Neural progenitor cell (in vitro differentiated cells): ENCODE results near the gene KIF25. TPM values are rescaled to one million over a fixed set of nuclear protein-coding genes. Genes with fewer than 3 reads are reported as not detected.

Experiments used
- DNase-seq: peaks from one replicate; pipeline ENCODE4 v3.0.0-alpha.2; 2016; ENCODE audit warnings: low spot score
- H2AFZ ChIP-seq: fragments of 200-600 bp; sonication (generic); replicated peaks from 2 replicates; pipeline ENCODE4 v1.6.1; 2016; ENCODE audit warnings: antibody characterized with exemption
- H3F3A ChIP-seq: fragments of 200-600 bp; sonication (generic); 2 replicates; pipeline ENCODE4 v1.6.1; 2016; ENCODE audit warnings: antibody characterized with exemption, low read depth
- H3K27ac ChIP-seq: fragments of 200-600 bp; sonication (generic); 2 replicates; pipeline ENCODE4 v1.5.1; 2016; ENCODE audit warnings: mild to moderate bottlenecking
- H3K27me3 ChIP-seq: fragments of 200-600 bp; sonication (generic); 2 replicates; pipeline ENCODE4 v1.6.1; 2016; ENCODE audit warnings: mild to moderate bottlenecking, moderate library complexity
- H3K36me3 ChIP-seq: fragments of 200-600 bp; sonication (generic); 2 replicates; pipeline ENCODE4 v1.5.1; 2016
- H3K4me1 ChIP-seq: fragments of 200-600 bp; sonication (generic); 2 replicates; pipeline ENCODE4 v1.6.1; 2016; ENCODE audit warnings: mixed run types
- H3K4me2 ChIP-seq: fragments of 200-600 bp; sonication (generic); 2 replicates; pipeline ENCODE4 v1.6.1; 2016
- H3K4me3 ChIP-seq: fragments of 200-600 bp; sonication (generic); 2 replicates; pipeline ENCODE4 v1.5.1; 2016
- H3K79me2 ChIP-seq: fragments of 200-600 bp; sonication (generic); 2 replicates; pipeline ENCODE4 v1.6.1; 2016; ENCODE audit warnings: low read depth
- H3K9ac ChIP-seq: fragments of 200-600 bp; sonication (generic); 2 replicates; pipeline ENCODE4 v1.6.1; 2016
- H3K9me3 ChIP-seq: fragments of 200-600 bp; sonication (generic); 2 replicates; pipeline ENCODE4 v1.5.1; 2016; ENCODE audit warnings: low read depth
- H4K20me1 ChIP-seq: fragments of 200-600 bp; sonication (generic); 2 replicates; pipeline ENCODE4 v1.6.1; 2016; ENCODE audit warnings: low read depth
- H3K27ac Mint-ChIP-seq: 3 replicates; pipeline ENCODE4 v1.8.0; 2021; ENCODE audit warnings: mixed read lengths
- H3K27me3 Mint-ChIP-seq: 2 replicates; pipeline ENCODE4 v1.8.0; 2022; ENCODE audit warnings: low read depth, mild to moderate bottlenecking, inconsistent platforms, moderate library complexity, mixed read lengths; ENCODE audit not compliant: insufficient read depth
- H3K36me3 Mint-ChIP-seq: 3 replicates; pipeline ENCODE4 v1.8.0; 2021; ENCODE audit warnings: mixed read lengths
- H3K4me1 Mint-ChIP-seq: 3 replicates; pipeline ENCODE4 v1.8.0; 2021; ENCODE audit warnings: mixed read lengths
- H3K4me3 Mint-ChIP-seq: 3 replicates; pipeline ENCODE4 v1.8.0; 2021; ENCODE audit warnings: mild to moderate bottlenecking, moderate library complexity, mixed read lengths
- H3K9me3 Mint-ChIP-seq: 3 replicates; pipeline ENCODE4 v1.8.0; 2020; ENCODE audit warnings: mixed read lengths
- EZH2 ChIP-seq: fragments of 200-600 bp; sonication (generic); IDR thresholded peaks from 2 replicates; pipeline ENCODE4 v1.6.1; 2017; ENCODE audit warnings: antibody characterized with exemption, mild to moderate bottlenecking, moderate library complexity
- EZH2phosphoT487 ChIP-seq: fragments of 200-600 bp; sonication (generic); IDR thresholded peaks from 2 replicates; pipeline ENCODE4 v1.6.1; 2017; ENCODE audit warnings: antibody characterized with exemption
- total RNA-seq: library from RNA; depleted of rRNA; stranded (reverse); fragments of >200 nt; gene quantifications from 2 replicates; pipeline ENCODE4 v1.2.3, GENCODE V29; 2015; ENCODE audit warnings: low replicate concordance
- TF ChIP-seq, protein P1 (sequence below): fragments of 200-600 bp; sonication (generic); IDR thresholded peaks from 2 replicates; pipeline ENCODE4 v1.5.1; 2017; ENCODE audit warnings: antibody characterized with exemption, mild to moderate bottlenecking

KIF25 gene
- total RNA-seq, 1 donor from 2014 or later, result 1.2 TPM

DNA sequence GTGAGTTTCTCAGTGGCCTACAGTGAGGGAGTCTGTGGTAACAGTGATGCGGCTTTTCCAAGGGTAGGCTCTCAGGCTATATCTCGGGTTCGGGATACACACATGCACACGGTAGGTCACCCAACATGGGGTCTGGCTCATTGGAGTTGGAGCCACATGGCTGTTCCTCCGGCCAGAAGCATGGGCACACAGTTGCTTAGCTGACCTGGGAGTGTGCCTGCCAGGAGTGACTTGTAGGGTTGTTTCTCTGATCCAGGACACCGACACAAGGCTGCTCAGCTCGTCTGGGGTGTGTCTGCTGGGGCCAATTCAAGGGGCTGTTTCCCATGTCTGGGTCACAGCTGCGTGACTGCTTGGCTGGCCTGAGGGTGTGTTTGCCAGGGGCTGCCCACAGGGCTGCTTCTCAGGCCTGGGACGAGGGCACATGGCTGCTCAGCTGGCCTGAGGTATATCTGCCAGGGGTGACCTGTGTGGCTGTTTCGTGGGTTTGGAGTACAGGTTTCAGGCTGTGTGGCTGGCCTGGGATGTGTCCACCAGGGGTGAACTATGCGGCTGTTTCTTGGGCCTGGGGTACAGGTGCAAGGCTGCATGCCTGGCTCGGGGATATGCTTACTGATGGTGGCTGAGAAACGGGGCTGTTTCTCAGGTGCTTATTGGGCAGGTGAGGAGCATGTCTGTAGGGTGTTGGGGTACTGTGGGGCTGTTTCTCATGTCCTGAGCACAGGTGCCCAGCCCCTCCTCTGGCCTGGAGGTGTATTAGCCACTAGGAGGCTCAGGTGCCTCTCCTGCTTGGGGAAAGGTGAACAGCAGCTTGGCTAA is 15.2 kb downstream of the KIF25 start:
- H3K4me3 ChIP-seq, result no peak overlapping the region
- peaks cover 5% of the 10 kb centered on the region for H3K4me1 ChIP-seq
- H3K9ac ChIP-seq, result no peak overlapping the region
- H3F3A ChIP-seq, result no peaks in the 10 kb centered on the region
- H3K79me2 ChIP-seq, result no peaks in the 10 kb centered on the region
- DNase-seq, result no peak
- H3K36me3 Mint-ChIP-seq, result no peaks in the 10 kb centered on the region
- no peaks in the 10 kb centered on the region for H3K27me3 ChIP-seq
- H3K27me3 Mint-ChIP-seq, result peaks cover 2% of the 10 kb centered on the region
- no peak overlapping the region for H3K27ac ChIP-seq
- H4K20me1 ChIP-seq, result no peaks in the 10 kb centered on the region
- H2AFZ ChIP-seq, result no peak overlapping the region
- no peak overlapping the region for H3K4me2 ChIP-seq
- no peak overlapping the region for H3K27ac Mint-ChIP-seq
- H3K9me3 Mint-ChIP-seq, result peaks cover 40% of the 10 kb centered on the region
- no peak for TF ChIP-seq EZH2phosphoT487
- no peak for TF ChIP-seq EZH2
- TF ChIP-seq, protein P1, sequence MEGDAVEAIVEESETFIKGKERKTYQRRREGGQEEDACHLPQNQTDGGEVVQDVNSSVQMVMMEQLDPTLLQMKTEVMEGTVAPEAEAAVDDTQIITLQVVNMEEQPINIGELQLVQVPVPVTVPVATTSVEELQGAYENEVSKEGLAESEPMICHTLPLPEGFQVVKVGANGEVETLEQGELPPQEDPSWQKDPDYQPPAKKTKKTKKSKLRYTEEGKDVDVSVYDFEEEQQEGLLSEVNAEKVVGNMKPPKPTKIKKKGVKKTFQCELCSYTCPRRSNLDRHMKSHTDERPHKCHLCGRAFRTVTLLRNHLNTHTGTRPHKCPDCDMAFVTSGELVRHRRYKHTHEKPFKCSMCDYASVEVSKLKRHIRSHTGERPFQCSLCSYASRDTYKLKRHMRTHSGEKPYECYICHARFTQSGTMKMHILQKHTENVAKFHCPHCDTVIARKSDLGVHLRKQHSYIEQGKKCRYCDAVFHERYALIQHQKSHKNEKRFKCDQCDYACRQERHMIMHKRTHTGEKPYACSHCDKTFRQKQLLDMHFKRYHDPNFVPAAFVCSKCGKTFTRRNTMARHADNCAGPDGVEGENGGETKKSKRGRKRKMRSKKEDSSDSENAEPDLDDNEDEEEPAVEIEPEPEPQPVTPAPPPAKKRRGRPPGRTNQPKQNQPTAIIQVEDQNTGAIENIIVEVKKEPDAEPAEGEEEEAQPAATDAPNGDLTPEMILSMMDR, result no peak
- H3K36me3 ChIP-seq, result no peaks in the 10 kb centered on the region
- peaks cover 19% of the 10 kb centered on the region for H3K9me3 ChIP-seq
- peaks cover 3% of the 10 kb centered on the region for H3K4me1 Mint-ChIP-seq
- no peak overlapping the region for H3K4me3 Mint-ChIP-seq

DNA sequence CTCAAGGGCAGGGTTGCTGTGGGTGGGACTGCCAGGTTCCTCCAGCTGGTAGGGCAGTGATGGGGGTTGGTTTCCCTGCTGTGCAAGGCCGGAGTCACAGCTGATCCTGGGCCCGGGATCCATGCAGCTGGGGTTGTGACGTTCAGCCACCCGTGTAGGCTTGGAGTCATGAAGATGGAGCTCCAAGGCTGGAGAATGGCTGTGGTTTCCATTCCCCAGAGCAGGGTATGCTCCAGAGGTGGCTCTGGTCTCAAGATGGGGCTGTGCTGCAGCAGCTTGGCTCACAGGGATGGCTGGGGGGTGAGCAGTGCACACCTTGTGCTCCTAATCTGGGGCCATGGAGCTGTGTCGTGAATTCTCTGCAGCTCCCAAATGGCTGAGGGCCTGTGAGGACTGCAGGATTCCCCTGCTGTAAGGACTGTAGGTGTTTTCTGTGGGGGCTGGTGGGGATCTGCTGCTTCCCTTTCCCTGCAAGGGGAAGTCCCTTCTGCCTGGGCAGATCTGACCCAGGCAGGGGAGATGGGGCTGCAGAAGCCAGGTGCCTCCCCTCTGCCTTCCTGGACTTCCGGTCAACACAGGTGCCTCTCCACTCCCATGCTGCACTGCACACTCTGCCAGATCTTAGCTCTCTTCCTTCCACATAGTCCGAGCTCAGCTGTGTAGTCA is 15.9 kb downstream of the KIF25 start:
- no peak for DNase-seq
- peaks cover 16% of the 10 kb centered on the region for H3K9me3 ChIP-seq
- H3K4me2 ChIP-seq, result no peak overlapping the region
- no peak overlapping the region for H3K4me3 ChIP-seq
- no peaks in the 10 kb centered on the region for H3F3A ChIP-seq
- no peaks in the 10 kb centered on the region for H3K27me3 ChIP-seq
- H2AFZ ChIP-seq, result no peak overlapping the region
- Mint-ChIP-seq H3K4me3 (no peak overlapping the region), H3K27me3 (peaks cover 2% of the 10 kb centered on the region), H3K9me3 (peaks cover 41% of the 10 kb centered on the region), H3K4me1 (peaks cover 3% of the 10 kb centered on the region), H3K36me3 (no peaks in the 10 kb centered on the region), H3K27ac (no peak overlapping the region)
- no peak overlapping the region for H3K9ac ChIP-seq
- no peaks in the 10 kb centered on the region for H4K20me1 ChIP-seq
- peaks cover 5% of the 10 kb centered on the region for H3K4me1 ChIP-seq
- H3K27ac ChIP-seq, result no peak overlapping the region
- TF ChIP-seq EZH2, result no peak
- no peak for TF ChIP-seq EZH2phosphoT487
- TF ChIP-seq, protein P1, result no peak
- no peaks in the 10 kb centered on the region for H3K79me2 ChIP-seq
- H3K36me3 ChIP-seq, result no peaks in the 10 kb centered on the region

DNA sequence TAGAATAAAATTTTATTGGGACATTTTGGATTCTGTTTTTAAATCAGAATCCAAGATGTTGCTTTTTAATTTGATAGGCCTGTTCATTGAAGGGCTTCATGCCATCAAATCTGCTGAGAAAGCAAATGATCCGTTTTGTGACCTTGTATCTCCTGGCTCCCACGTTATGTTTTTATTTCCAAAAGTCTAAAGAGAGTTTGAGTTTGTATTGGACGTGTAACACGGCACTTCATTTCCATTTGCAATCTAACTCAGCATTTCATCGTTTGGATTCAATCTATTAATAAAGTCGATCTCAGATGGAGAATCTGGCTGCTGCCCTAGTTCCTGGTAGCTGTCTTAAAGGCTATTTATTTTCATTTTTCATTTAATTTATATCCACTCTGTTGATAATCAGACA is 17.0 kb downstream of the KIF25 start:
- Histone ChIP-seq H3K9ac (no peak overlapping the region), H4K20me1 (no peaks in the 10 kb centered on the region), H3K27ac (no peak overlapping the region), H3K27me3 (no peaks in the 10 kb centered on the region), H3K4me1 (peaks cover 5% of the 10 kb centered on the region), H3K4me2 (no peak overlapping the region), H3K4me3 (no peak overlapping the region), H3K79me2 (no peaks in the 10 kb centered on the region), H2AFZ (no peak overlapping the region), H3K36me3 (no peaks in the 10 kb centered on the region), H3K9me3 (peaks cover 11% of the 10 kb centered on the region), H3F3A (no peaks in the 10 kb centered on the region)
- H3K4me3 Mint-ChIP-seq, result no peak overlapping the region
- H3K27me3 Mint-ChIP-seq, result peaks cover 2% of the 10 kb centered on the region
- TF ChIP-seq EZH2phosphoT487 (no peak), EZH2 (no peak)
- TF ChIP-seq, protein P1, result no peak
- no peak overlapping the region for H3K27ac Mint-ChIP-seq
- DNase-seq, result no peak
- peaks cover 39% of the 10 kb centered on the region for H3K9me3 Mint-ChIP-seq
- H3K36me3 Mint-ChIP-seq, result no peaks in the 10 kb centered on the region
- peaks cover 3% of the 10 kb centered on the region for H3K4me1 Mint-ChIP-seq
